Left lung (tissue), 10 donors: ENCODE data around the gene BCORL1. TPM values are rescaled to one million over a fixed set of nuclear protein-coding genes. Genes with fewer than 3 reads are reported as not detected.
A peak's percentile ranks its signal among the peaks of the same experiment; 100 is the strongest.

Experiments used
- ATAC-seq: fragments of 200-7000 bp; cut with Tn5 transposase; one replicate; pipeline ENCODE4 v1.9.1; 2020; ENCODE audit warnings: moderate library complexity
- DNase-seq, 4 donors: peaks; one replicate each; pipeline ENCODE4 v3.0.0-alpha.2; 2013 to 2020
- H3K27ac ChIP-seq, 2 donors: fragments of 200-600 bp; sonication (generic) in 1 of 2; one replicate each; pipeline versions ENCODE4 v1.5.0 to v1.8.0; 2020 to 2021
- H3K27me3 ChIP-seq, 2 donors: fragments of 200-600 bp; sonication (generic) in 1 of 2; one replicate each; pipeline versions ENCODE4 v1.5.0 to v1.8.0; 2020 to 2021
- H3K36me3 ChIP-seq, 2 donors: fragments of 200-600 bp; sonication (generic) in 1 of 2; one replicate each; pipeline versions ENCODE4 v1.5.0 to v1.8.0; 2020 to 2021
- H3K4me1 ChIP-seq, 2 donors: fragments of 200-600 bp; one replicate each; pipeline ENCODE4 v1.8.0; 2021
- H3K4me3 ChIP-seq, 2 donors: fragments of 200-600 bp; sonication (generic) in 1 of 2; one replicate each; pipeline versions ENCODE4 v1.5.0 to v1.8.0; 2020 to 2021; ENCODE audit warnings: mild to moderate bottlenecking in 1 of 2
- H3K9me3 ChIP-seq, 2 donors: fragments of 200-600 bp; sonication (generic) in 1 of 2; one replicate each; pipeline versions ENCODE4 v1.5.0 to v1.8.0; 2020 to 2021
- CTCF ChIP-seq, 2 donors: fragments of 200-600 bp; sonication (generic) in 1 of 2; IDR thresholded peaks; one replicate each; pipeline versions ENCODE4 v1.5.0 to v1.8.0; 2021; ENCODE audit warnings: antibody characterized with exemption in 2 of 2
- intact Hi-C, 2 donors: fragments of 100-400 bp; cut with DNase I; formaldehyde crosslinking; loops; one replicate each; pipeline versions ENCODE4 v1.11.2 to v1.14.2; 2022
- polyA plus RNA-seq, 6 donors: library from polyadenylated mRNA; unstranded; fragments of 120-200 nt; gene quantifications; one replicate each; pipeline ENCODE4 v1.2.1, GENCODE V29; 2013; ENCODE audit not compliant: insufficient read length in 6 of 6
- total RNA-seq, 2 donors: library from RNA; stranded (reverse); fragmentation: NEBNext Ultra II Directional; extraction: Animal tissue kit (Norgen Biotek cat#: 25700); gene quantifications; one replicate each; pipeline ENCODE4 v1.2.1, GENCODE V29; 2021
- donor health status: DM: no; HTN: yes; CAD: no.
- donor health status: DM: no; HTN: no; CAD: no.

BCORL1 gene
- total and polyA plus RNA-seq, 8 donors: 12.1 to 20.7 (median 18.8) TPM

- ATAC-seq (no peak), DNase-seq (no peak)
- Histone ChIP-seq H3K4me3 (no peak overlapping the region), H3K36me3 (no peaks in the 10 kb centered on the region), H3K9me3 (no peaks in the 10 kb centered on the region), H3K4me1 (no peaks in the 10 kb centered on the region), H3K27ac (no peak overlapping the region), H3K27me3 (no peaks in the 10 kb centered on the region)
- intact Hi-C loops: no loop called here
- no peak for TF ChIP-seq CTCF (IDR thresholded peaks at IDR 0.05)
These were observed 6.0 kb upstream of the BCORL1 start for GRCh38 chrX:129976441-129976840.

- H3K27ac ChIP-seq: no peak overlapping the region
These were observed 3.1 kb upstream of the BCORL1 start for GRCh38 chrX:129979207-129979920.

GRCh38 chrX:129980001-129980401 lies 2.4 kb upstream of the BCORL1 start:
- no peak for TF ChIP-seq CTCF (IDR thresholded peaks at IDR 0.05)
- Histone ChIP-seq H3K9me3 (no peaks in the 10 kb centered on the region), H3K27me3 (no peaks in the 10 kb centered on the region), H3K27ac (peak overlapping the region in 1 of 2 donors; percentile 8), H3K4me1 (no peaks in the 10 kb centered on the region), H3K36me3 (no peaks in the 10 kb centered on the region), H3K4me3 (peak overlapping the region in 1 of 2 donors; percentile 40)
- DNase-seq: peak in 2 of 4 donors; percentile 46 to 77
- peak; percentile 2 for ATAC-seq
- intact Hi-C loops: no loop called here

More at GRCh38 chrX:129979207-129979920, 3.1 kb upstream of the BCORL1 start:
- TF ChIP-seq CTCF (IDR thresholded peaks at IDR 0.05): no peak
- no peaks in the 10 kb centered on the region for H3K36me3 ChIP-seq
- H3K27me3 ChIP-seq: no peaks in the 10 kb centered on the region
- no peaks in the 10 kb centered on the region for H3K4me1 ChIP-seq
- intact Hi-C loops: no loop called here
- no peaks in the 10 kb centered on the region for H3K9me3 ChIP-seq
- peak overlapping the region in 1 of 2 donors; percentile 40 for H3K4me3 ChIP-seq
- ATAC-seq (no peak), DNase-seq (no peak)

- H3K27me3 ChIP-seq: no peaks in the 10 kb centered on the region
- TF ChIP-seq CTCF (IDR thresholded peaks at IDR 0.05): no peak
- H3K36me3 ChIP-seq: no peaks in the 10 kb centered on the region
- H3K27ac ChIP-seq: peak overlapping the region in 1 of 2 donors; percentile 8
- ATAC-seq (peak; percentile 34), DNase-seq (peak in 2 of 4 donors; percentile 59 to 83)
- peak overlapping the region in 1 of 2 donors; percentile 40 for H3K4me3 ChIP-seq
- no peaks in the 10 kb centered on the region for H3K4me1 ChIP-seq
- no peaks in the 10 kb centered on the region for H3K9me3 ChIP-seq
- intact Hi-C loops: no loop called here
These were observed 1.8 kb upstream of the BCORL1 start for GRCh38 chrX:129980540-129981199.

- ATAC-seq (no peak), DNase-seq (no peak)
- Histone ChIP-seq H3K4me3 (peak overlapping the region in 1 of 2 donors; percentile 40), H3K36me3 (no peaks in the 10 kb centered on the region), H3K4me1 (no peaks in the 10 kb centered on the region), H3K27me3 (no peaks in the 10 kb centered on the region), H3K9me3 (no peaks in the 10 kb centered on the region), H3K27ac (no peak overlapping the region)
- TF ChIP-seq CTCF (IDR thresholded peaks at IDR 0.05): no peak
- intact Hi-C loops: no loop called here
These were observed 1.3 kb upstream of the BCORL1 start for GRCh38 chrX:129981200-129981553.
